Skeletal muscle tissue (tissue), 4 donors: Measurements from ENCODE around the gene STXBP5L. TPM values are rescaled to one million over a fixed set of nuclear protein-coding genes. Genes with fewer than 3 reads are reported as not detected.
"Not testable (repeated sequence)": the region's sequence is repeated elsewhere in the genome, so short reads cannot be mapped to it uniquely, and the experiment has no call there.

Experiments used
- H3K27ac ChIP-seq: one replicate; pipeline ENCODE4 v1.7.0; 2013; ENCODE audit warnings: mild to moderate bottlenecking, low read depth, low read length, inconsistent platforms
- H3K27me3 ChIP-seq, 3 donors: one replicate each; pipeline ENCODE4 v1.7.0; 2013; ENCODE audit warnings: low read length in 3 of 3; ENCODE audit not compliant: control insufficient read depth in 3 of 3, insufficient read depth in 3 of 3
- H3K36me3 ChIP-seq, 3 donors: one replicate each; pipeline ENCODE4 v1.7.0; 2013; ENCODE audit warnings: low read length in 3 of 3; ENCODE audit not compliant: control insufficient read depth in 3 of 3, insufficient read depth in 3 of 3
- H3K4me1 ChIP-seq, 3 donors: one replicate each; pipeline ENCODE4 v1.7.0; 2013; ENCODE audit warnings: low read length in 3 of 3, mild to moderate bottlenecking in 3 of 3; ENCODE audit not compliant: control insufficient read depth in 3 of 3, insufficient read depth in 3 of 3
- H3K4me3 ChIP-seq, 3 donors: one replicate each; pipeline ENCODE4 v1.7.0; 2013; ENCODE audit warnings: low read length in 3 of 3
- H3K9ac ChIP-seq, 3 donors: one replicate each; pipeline ENCODE4 v1.7.0; 2013; ENCODE audit warnings: low read length in 3 of 3, mild to moderate bottlenecking in 3 of 3, moderate library complexity in 2 of 3, low read depth in 1 of 3
- H3K9me3 ChIP-seq, 3 donors: one replicate each; pipeline ENCODE4 v1.7.0; 2013; ENCODE audit warnings: low read length in 3 of 3; ENCODE audit not compliant: control insufficient read depth in 3 of 3
- total RNA-seq: library from RNA; depleted of rRNA; stranded (reverse); fragments of >200 nt; gene quantifications from one replicate; pipeline ENCODE4 v1.2.3, GENCODE V29; 2014
- donor health status: Osteomylitis.

STXBP5L gene
- total RNA-seq, 1 donor from 2014 or later, result not detected

DNA sequence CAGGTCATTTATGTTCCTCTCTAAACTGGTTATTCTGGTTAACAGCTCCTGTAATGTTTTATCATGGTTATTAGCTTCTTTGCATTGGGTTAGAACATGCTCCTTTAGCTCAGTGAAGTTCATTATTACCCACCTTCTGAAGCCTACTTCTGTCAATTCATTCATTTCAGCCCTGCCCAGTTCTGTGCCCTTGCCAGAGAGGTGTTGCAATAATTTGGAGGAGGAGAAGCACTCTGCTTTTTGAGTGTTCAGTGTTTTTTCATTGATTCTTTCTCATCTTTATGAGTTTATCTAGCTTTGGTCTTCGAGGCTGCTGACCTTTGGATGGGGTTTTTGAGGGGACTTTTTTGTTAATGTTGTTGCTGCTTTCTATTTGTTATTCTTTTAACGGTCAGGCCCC lies 203.1 kb downstream of the STXBP5L start:
- not testable (repeated sequence) for H3K27ac ChIP-seq, H3K27me3 ChIP-seq, H3K9ac ChIP-seq, H3K36me3 ChIP-seq, H3K4me1 ChIP-seq, H3K9me3 ChIP-seq, H3K4me3 ChIP-seq

DNA sequence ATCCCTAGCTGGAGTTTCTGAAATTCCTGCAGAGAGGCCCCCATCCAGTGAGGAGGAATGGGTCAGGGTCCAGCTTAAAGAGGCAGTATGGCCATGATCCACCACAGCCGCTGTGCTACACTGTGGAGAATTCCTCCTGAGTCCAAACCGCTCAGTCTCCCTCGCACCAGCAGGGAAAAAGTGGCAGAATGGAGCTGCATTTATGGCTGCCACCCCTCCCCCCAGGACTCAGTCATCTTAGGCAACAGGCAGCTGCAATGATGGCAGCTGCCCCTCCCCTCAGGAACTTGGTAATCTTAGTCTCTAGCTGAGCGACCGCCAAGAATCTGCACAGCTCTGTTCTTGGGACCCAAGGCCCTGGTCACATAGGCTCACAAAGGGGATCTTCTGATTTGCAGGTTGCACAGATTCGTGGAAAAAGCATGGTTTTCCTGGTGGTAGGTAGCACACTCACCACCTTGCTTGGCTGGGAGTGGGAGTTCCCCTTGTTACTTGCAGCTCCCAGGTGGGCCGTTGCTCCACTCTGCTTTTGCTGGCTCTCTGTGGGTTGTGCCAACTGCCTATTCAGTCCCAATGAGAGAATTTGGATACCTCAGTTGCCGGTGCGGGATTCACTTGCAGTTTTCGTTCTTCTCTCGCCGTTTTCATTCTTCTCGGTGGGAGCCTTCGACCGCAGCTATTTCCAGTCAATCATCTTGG lies 204.1 kb downstream of the STXBP5L start:
- Histone ChIP-seq H3K4me1 (no peaks in the 10 kb centered on the region), H3K9me3 (no peaks in the 10 kb centered on the region), H3K9ac (no peak overlapping the region), H3K27me3 (no peaks in the 10 kb centered on the region), H3K4me3 (no peak overlapping the region), H3K36me3 (no peaks in the 10 kb centered on the region), H3K27ac (no peak overlapping the region)

DNA sequence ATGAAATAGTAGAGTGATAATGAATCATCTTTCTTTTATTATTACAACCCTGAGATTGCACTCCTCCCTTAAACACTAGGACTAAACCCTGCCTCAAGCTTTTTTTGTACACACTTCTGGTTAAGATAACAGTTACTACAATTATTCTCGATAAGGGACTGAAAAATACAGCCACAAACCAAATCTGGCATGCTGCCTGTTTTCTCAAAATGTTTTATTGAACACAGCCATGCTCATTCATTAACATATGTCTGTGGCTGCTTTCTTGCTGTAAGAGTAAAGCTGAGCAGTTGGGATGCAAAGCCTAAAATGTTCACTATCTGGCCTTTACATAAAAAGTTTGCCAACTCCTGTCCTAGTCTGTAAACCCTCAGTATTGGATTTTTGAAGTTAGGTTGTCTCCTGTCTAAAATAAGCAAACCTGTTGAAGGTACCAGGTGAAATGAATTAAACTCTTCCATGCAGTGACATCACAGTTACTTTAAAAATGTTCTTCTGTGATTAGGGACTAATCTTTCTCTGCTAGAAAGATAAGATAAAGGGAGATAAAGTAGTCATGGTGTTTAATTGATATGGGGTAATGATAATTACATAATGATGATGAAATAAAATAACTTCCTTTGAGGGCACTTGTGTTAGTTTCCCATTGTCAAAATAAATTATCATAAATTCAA lies 218.2 kb downstream of the STXBP5L start:
- Histone ChIP-seq H3K36me3 (no peaks in the 10 kb centered on the region), H3K4me1 (no peaks in the 10 kb centered on the region), H3K9me3 (no peaks in the 10 kb centered on the region), H3K4me3 (no peak overlapping the region), H3K9ac (no peak overlapping the region), H3K27me3 (no peaks in the 10 kb centered on the region), H3K27ac (no peak overlapping the region)

DNA sequence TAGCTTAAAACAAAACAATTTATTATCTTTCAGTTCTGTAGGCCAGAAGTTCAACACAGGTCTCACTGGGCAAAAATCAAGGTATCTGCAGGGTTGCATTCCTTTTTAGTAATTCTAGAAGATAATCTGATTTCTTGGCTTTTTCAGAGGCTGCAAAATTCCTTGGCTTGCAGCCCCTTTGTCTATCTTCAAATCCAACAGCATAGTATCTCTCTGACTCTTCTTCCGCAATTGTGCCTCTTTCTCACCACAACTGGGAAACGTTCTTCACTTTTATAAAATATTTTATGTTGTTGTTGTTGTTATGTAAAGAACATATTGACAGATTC lies 218.7 kb downstream of the STXBP5L start:
- no peaks in the 10 kb centered on the region for H3K9me3 ChIP-seq
- no peak overlapping the region for H3K27ac ChIP-seq
- H3K9ac ChIP-seq, result no peak overlapping the region
- H3K36me3 ChIP-seq, result no peaks in the 10 kb centered on the region
- H3K4me1 ChIP-seq, result no peaks in the 10 kb centered on the region
- no peaks in the 10 kb centered on the region for H3K27me3 ChIP-seq
- H3K4me3 ChIP-seq, result no peak overlapping the region

DNA sequence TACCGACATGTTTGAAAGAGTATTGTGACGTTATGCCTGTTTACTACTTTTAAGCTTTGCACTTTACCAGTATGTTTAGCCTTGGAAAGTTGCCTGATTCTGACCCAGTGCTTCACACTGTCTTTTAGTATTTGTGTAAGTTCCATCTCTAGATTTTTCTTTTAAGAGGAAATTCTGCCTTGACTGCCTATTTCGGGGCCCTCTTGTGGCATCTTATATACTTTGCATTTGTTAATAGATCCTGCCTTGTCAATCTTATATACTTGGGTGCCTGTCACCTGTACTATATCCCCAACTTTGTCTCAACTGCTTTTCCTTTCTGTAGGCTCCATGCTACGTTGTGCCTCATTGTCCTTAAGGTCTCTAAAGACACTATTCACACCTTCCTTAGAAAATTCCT lies 244.6 kb downstream of the STXBP5L start:
- Histone ChIP-seq H3K36me3 (no peaks in the 10 kb centered on the region), H3K27me3 (no peaks in the 10 kb centered on the region), H3K9ac (no peak overlapping the region), H3K27ac (no peak overlapping the region), H3K9me3 (no peaks in the 10 kb centered on the region), H3K4me3 (no peak overlapping the region), H3K4me1 (no peaks in the 10 kb centered on the region)

DNA sequence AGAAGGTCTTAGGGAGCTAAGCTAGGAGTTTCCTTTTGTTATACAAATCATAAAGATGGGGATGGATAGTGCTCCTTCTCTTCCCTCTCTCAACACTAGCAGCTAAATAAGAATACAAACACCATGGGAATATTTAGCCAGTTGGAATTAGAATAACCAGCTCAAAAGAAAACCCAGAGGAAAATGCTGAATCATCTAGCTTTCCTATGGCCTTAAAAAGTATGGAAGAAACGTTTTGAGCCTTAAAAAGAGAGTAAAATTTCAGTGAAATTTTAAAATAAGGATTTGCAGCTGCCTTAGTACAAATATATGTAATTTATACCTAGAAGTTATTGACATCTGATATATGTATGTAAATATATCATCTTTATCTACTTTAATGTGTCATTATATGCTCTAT lies 245.8 kb downstream of the STXBP5L start:
- Histone ChIP-seq H3K27ac (no peak overlapping the region), H3K36me3 (no peaks in the 10 kb centered on the region), H3K27me3 (no peaks in the 10 kb centered on the region), H3K4me1 (no peaks in the 10 kb centered on the region), H3K4me3 (no peak overlapping the region), H3K9ac (no peak overlapping the region), H3K9me3 (no peaks in the 10 kb centered on the region)

DNA sequence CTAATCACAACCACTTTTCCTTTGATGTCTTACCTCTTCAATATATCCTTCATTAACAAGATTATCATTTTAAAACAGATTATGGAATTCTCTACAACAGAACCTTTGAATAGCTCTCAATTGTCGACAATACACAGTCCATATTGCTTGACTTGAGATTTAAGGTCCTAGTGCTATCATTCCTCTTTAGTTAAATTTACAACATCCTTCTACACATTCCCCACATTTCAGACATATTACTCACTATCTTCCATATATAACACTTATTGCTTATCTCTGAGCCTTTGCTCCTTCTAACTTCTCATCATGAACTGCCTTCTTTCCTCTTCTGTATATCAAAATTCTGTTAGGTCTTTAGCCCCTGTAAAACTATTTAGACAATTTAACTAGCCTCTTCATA lies 247.0 kb downstream of the STXBP5L start:
- no peaks in the 10 kb centered on the region for H3K27me3 ChIP-seq
- no peak overlapping the region for H3K27ac ChIP-seq
- no peaks in the 10 kb centered on the region for H3K4me1 ChIP-seq
- no peak overlapping the region for H3K4me3 ChIP-seq
- no peaks in the 10 kb centered on the region for H3K9me3 ChIP-seq
- no peaks in the 10 kb centered on the region for H3K36me3 ChIP-seq
- H3K9ac ChIP-seq, result no peak overlapping the region

DNA sequence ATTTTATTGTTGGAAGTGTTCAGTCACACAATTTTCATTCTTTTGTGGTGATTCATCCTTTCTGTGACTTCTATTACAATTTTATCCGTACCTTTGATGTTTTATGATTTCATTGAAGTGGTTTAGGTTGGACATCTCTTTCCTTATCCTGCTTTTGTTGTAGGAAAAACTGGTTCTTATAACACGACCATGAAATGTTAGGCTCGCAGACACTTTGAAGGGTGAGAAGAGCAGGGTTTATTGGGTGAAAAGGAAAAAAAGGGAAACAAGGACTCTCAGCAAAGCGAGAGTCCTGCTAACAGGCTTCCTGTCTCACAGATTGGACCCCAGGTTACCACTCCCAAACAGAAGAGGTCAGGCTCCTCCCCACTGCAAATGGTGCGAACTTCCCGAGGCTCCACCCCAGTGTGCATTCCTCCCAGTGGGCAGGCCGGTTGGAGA lies 257.4 kb downstream of the STXBP5L start:
- Histone ChIP-seq H3K9me3 (no peaks in the 10 kb centered on the region), H3K4me1 (no peaks in the 10 kb centered on the region), H3K36me3 (no peaks in the 10 kb centered on the region), H3K27ac (no peak overlapping the region), H3K9ac (no peak overlapping the region), H3K4me3 (no peak overlapping the region), H3K27me3 (no peaks in the 10 kb centered on the region)

DNA sequence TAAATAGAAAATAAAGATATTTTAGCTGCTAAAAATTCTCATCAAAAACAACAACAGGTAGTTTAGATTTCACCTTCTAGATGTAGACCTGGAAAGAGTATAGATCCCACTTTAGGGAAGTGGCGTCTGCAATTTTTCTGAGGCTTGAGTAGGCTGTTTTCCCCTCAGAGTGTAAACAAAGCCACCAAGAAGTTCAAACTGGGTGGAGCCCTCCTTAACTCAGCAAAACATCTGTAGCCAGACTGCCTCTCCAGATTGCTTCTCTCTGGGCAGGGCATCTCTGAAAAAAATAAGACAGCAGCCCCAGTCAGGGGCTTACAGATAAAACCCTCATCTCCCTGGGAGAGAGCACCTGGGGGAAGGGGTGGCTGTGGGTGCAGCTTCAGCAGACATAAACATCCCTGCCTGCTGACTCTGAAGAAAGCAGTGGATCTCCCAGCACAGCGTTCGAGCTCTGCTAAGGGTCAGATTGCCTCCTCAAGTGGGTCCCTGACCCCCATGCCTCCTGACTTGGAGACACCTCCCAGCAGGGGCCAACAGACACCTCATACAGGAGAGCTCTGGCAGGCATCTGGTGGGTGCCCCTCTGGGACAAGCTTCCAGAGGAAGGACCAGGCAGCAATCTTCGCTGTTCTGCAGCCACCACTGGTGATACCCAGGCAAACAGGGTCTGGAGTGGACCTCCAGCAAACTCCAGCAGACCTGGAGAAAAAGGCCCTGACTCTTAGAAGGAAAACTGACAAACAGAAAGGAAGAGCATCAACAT lies 259.6 kb downstream of the STXBP5L start:
- Histone ChIP-seq H3K27me3 (no peaks in the 10 kb centered on the region), H3K9ac (no peak overlapping the region), H3K4me3 (no peak overlapping the region), H3K4me1 (no peaks in the 10 kb centered on the region), H3K27ac (no peak overlapping the region), H3K9me3 (peaks cover 0 to 3% (median 0%) of the 10 kb centered on the region in 3 donors), H3K36me3 (no peaks in the 10 kb centered on the region)

DNA sequence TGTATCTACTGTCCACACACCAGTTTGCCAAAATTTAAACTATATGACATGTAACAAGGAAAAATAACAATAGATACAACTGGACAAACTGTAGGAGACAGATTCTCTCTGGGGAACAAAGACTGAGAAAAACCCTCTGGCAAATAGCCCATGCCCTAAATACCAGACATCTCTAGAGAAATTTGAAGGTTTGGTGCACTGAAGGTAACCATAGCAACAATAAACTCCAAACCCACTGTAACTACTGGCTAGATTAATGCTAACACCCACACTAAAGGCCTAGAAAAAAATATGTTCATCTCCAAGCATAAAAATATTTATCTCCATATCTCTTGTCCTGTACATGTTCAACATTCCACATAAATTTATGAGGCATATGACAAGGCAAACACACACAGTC lies 267.1 kb downstream of the STXBP5L start:
- Histone ChIP-seq H3K27me3 (no peaks in the 10 kb centered on the region), H3K4me1 (no peaks in the 10 kb centered on the region), H3K36me3 (no peaks in the 10 kb centered on the region), H3K27ac (no peak overlapping the region), H3K9me3 (peaks cover 0 to 3% (median 0%) of the 10 kb centered on the region in 3 donors), H3K9ac (no peak overlapping the region), H3K4me3 (no peak overlapping the region)
